Loucy (cell line): ENCODE results near the gene ZNF225.
A peak's percentile ranks its signal among the peaks of the same experiment; 100 is the strongest.

Experiments used
- H2AFZ ChIP-seq: fragments of 200-600 bp; sonication (generic); 2 replicates; pipeline ENCODE4 v1.6.0; 2016; ENCODE audit warnings: antibody characterized with exemption, mild to moderate bottlenecking, low read length, moderate library complexity
- H3F3A ChIP-seq: fragments of 200-600 bp; 2 replicates; pipeline ENCODE4 v1.6.0; 2016; ENCODE audit warnings: antibody characterized with exemption, low read depth, mild to moderate bottlenecking
- H3K27me3 ChIP-seq: fragments of 200-600 bp; sonication (generic); 2 replicates; pipeline ENCODE4 v1.6.1; 2014; ENCODE audit warnings: low read length, mild to moderate bottlenecking; ENCODE audit not compliant: insufficient read depth, poor library complexity, severe bottlenecking
- H3K36me3 ChIP-seq: fragments of 200-600 bp; sonication (generic); 2 replicates; pipeline ENCODE4 v1.6.1; 2016; ENCODE audit warnings: low read length; ENCODE audit not compliant: insufficient read depth
- H3K4me1 ChIP-seq: fragments of 200-600 bp; sonication (generic); 2 replicates; pipeline ENCODE4 v1.5.1; 2014; ENCODE audit warnings: low read length, mild to moderate bottlenecking; ENCODE audit not compliant: insufficient read depth, poor library complexity, severe bottlenecking
- H3K4me2 ChIP-seq: fragments of 200-600 bp; sonication (generic); 2 replicates; pipeline ENCODE4 v1.6.0; 2014; ENCODE audit warnings: antibody characterized with exemption, low read length, low read depth, mild to moderate bottlenecking; ENCODE audit not compliant: poor library complexity, severe bottlenecking
- H3K4me3 ChIP-seq: fragments of 200-600 bp; sonication (generic); 2 replicates; pipeline ENCODE4 v1.5.1; 2014; ENCODE audit warnings: low read length, mild to moderate bottlenecking, mixed read lengths; ENCODE audit not compliant: poor library complexity, severe bottlenecking
- H3K79me2 ChIP-seq: fragments of 200-600 bp; sonication (generic); 2 replicates; pipeline ENCODE4 v1.6.1; 2014; ENCODE audit warnings: low read length; ENCODE audit not compliant: insufficient read depth
- H3K9ac ChIP-seq: fragments of 200-600 bp; sonication (generic); 2 replicates; pipeline ENCODE4 v1.6.0; 2014; ENCODE audit warnings: mild to moderate bottlenecking, low read depth, low read length, moderate library complexity; ENCODE audit not compliant: poor library complexity, severe bottlenecking
- H3K9me2 ChIP-seq: fragments of 200-600 bp; sonication (generic); replicated peaks from 2 replicates; pipeline ENCODE4 v1.6.1; 2016; ENCODE audit warnings: low read depth, low read length, mixed read lengths
- H3K9me3 ChIP-seq: fragments of 200-600 bp; sonication (generic); 2 replicates; pipeline ENCODE4 v1.6.1; 2014; ENCODE audit warnings: mild to moderate bottlenecking, antibody characterized with exemption, low read length, low read depth; ENCODE audit not compliant: insufficient read depth
- H4K20me1 ChIP-seq: fragments of 200-600 bp; sonication (generic); 2 replicates; pipeline ENCODE4 v1.6.0; 2014; ENCODE audit warnings: antibody characterized with exemption, low read length, mild to moderate bottlenecking; ENCODE audit not compliant: insufficient read depth, poor library complexity, severe bottlenecking
- CTCF ChIP-seq: fragments of 200-600 bp; sonication (generic); conservative IDR thresholded peaks from 2 replicates; pipeline ENCODE4 v1.5.1; 2014; ENCODE audit warnings: mild to moderate bottlenecking, antibody characterized with exemption, low read length
- EZH2phosphoT487 ChIP-seq: fragments of 200-600 bp; IDR thresholded peaks from 2 replicates; pipeline ENCODE4 v1.6.1; 2018; ENCODE audit warnings: antibody characterized with exemption, mild to moderate bottlenecking, moderate library complexity, borderline replicate concordance

Gene ZNF225

DNA sequence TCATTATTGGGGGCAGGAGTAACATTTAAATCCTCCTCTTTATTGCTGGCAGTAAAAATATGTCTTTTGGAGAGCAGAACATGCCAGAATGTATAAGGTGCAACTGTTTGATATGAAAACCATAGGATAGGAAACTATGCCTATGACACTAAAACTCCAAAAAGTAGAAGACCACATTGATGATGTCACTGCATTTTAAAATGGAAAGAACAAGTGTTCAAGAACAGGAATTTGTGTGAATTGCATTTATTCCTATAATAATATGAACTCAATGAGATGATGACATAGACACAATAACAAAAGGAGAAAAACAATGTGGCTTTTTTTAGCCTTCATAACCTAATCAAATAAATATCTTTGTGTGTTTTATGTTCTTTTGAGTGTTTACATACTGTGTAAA lies 3.7 kb upstream of the ZNF225 start:
- Histone ChIP-seq H4K20me1 (no peaks in the 10 kb centered on the region), H3K9me2 (no peaks in the 10 kb centered on the region), H3K27me3 (no peaks in the 10 kb centered on the region), H3K79me2 (peaks cover 10% of the 10 kb centered on the region), H2AFZ (no peak overlapping the region), H3K4me1 (peaks cover 5% of the 10 kb centered on the region), H3K4me3 (no peak overlapping the region), H3K4me2 (no peak overlapping the region), H3F3A (no peaks in the 10 kb centered on the region), H3K9ac (no peak overlapping the region), H3K9me3 (peaks cover 17% of the 10 kb centered on the region; the same call in 1 of the 2 replicates), H3K36me3 (peaks cover 21% of the 10 kb centered on the region; the same call in 1 of the 2 replicates)
- TF ChIP-seq CTCF, result no peak
- no peak for TF ChIP-seq EZH2phosphoT487

GRCh38 chr19:44111910-44112463 lies 1.2 kb upstream of the ZNF225 start:
- peaks cover 13% of the 10 kb centered on the region for H3K4me1 ChIP-seq
- peak overlapping the region; percentile 78 for H3K4me3 ChIP-seq
- peaks cover 6% of the 10 kb centered on the region; the same call in 1 of the 2 replicates for H3K36me3 ChIP-seq
- H3K9me2 ChIP-seq, result no peaks in the 10 kb centered on the region
- no peak for TF ChIP-seq EZH2phosphoT487
- peak overlapping the region; percentile 80 for H3K4me2 ChIP-seq
- H3F3A ChIP-seq, result no peaks in the 10 kb centered on the region
- peak overlapping the region; percentile 83 for H3K9ac ChIP-seq
- H4K20me1 ChIP-seq, result no peaks in the 10 kb centered on the region
- H3K9me3 ChIP-seq, result peaks cover 8% of the 10 kb centered on the region; the same call in 1 of the 2 replicates
- H3K27me3 ChIP-seq, result no peaks in the 10 kb centered on the region
- peaks cover 13% of the 10 kb centered on the region for H3K79me2 ChIP-seq
- H2AFZ ChIP-seq, result no peak overlapping the region

GRCh38 chr19:44112802-44113137 lies 429 bp upstream of the ZNF225 start:
- Histone ChIP-seq H3K9me3 (0 out of 2 replicates have a peak, but pooled peaks cover 4% of the 10 kb centered on the region), H3K4me3 (peak overlapping the region; percentile 78), H3K4me1 (peaks cover 13% of the 10 kb centered on the region), H3K36me3 (no peaks in the 10 kb centered on the region), H3F3A (no peaks in the 10 kb centered on the region), H3K79me2 (peaks cover 13% of the 10 kb centered on the region), H3K4me2 (peak overlapping the region; percentile 80), H3K27me3 (no peaks in the 10 kb centered on the region), H3K9me2 (no peaks in the 10 kb centered on the region), H2AFZ (peak overlapping the region; percentile 96), H4K20me1 (no peaks in the 10 kb centered on the region), H3K9ac (peak overlapping the region; percentile 83)
- TF ChIP-seq CTCF, result no peak
- no peak for TF ChIP-seq EZH2phosphoT487
